ENCODE results near the gene SNHG17. TPM values are rescaled to one million over a fixed set of nuclear protein-coding genes. Genes with fewer than 3 reads are reported as not detected.
A peak's percentile ranks its signal among the peaks of the same experiment; 100 is the strongest.

The SNHG17 gene
- total and polyA plus RNA-seq, 2 of the 4 experiments (the other 2 are of a cell fraction), result 5.4 to 38.2 TPM

- no peak overlapping the region for H3K56ac ChIP-seq (ENCODE audit: extremely low read depth, insufficient read depth, low read length)
- H2AFZ ChIP-seq (replicated peaks; ENCODE audit: low read length, poor library complexity), result peak overlapping the region; percentile 9
- no peak overlapping the region for H3K4me2 ChIP-seq (ENCODE audit: low read depth, low read length)
- H3K27me3 ChIP-seq (ENCODE audit: control insufficient read depth, insufficient read depth, low read length), result peaks cover 1% of the 10 kb centered on the region; the same call in 1 of the 2 replicates
- H2BK15ac ChIP-seq (ENCODE audit: low read depth, low read length), result no peak overlapping the region
- WGBS, 2 experiments (ENCODE audit: extremely low coverage in 2 of 2, insufficient read length in 1 of 2), result no CpG with 5 or more reads among the region's 1 CpG
- CTCF ChIA-PET, result no interaction called here
- intact Hi-C loops (cut with micrococcal nuclease), result no loop called here
- no peak overlapping the region for H2BK120ac ChIP-seq (ENCODE audit: low read depth, low read length)
- H2BK5ac ChIP-seq (ENCODE audit: low read depth, low read length, poor library complexity, severe bottlenecking), result no peak overlapping the region
- no peak overlapping the region for H3K27ac ChIP-seq (ENCODE audit: insufficient read depth, low read length)
- no peak overlapping the region for H2BK20ac ChIP-seq (ENCODE audit: low read depth, low read length)
- in situ Hi-C loops (cut with MboI; ENCODE audit: low sequenced_read_pairs), result loop anchor here (10.0 to 25.0 kb wide), 2 partner anchors 64 to 266 kb away; partner anchors contain the start of gene ACTR5
- H3K4me1 ChIP-seq (ENCODE audit: control insufficient read depth, insufficient read depth, low read length), result peaks cover 2% of the 10 kb centered on the region
- peaks cover 19 to 29% of the 10 kb centered on the region in 2 experiments; a peak in 3 of 4 replicates for H3K79me1 ChIP-seq (ENCODE audit: low read depth in 1 of 2, low read length in 2 of 2)
- no peak overlapping the region for H3K18ac ChIP-seq (ENCODE audit: low read depth, low read length)
- no peak for DNase-seq
- no peak overlapping the region for H3K9ac ChIP-seq (ENCODE audit: low read depth, low read length)
- no peak overlapping the region for H4K91ac ChIP-seq (ENCODE audit: insufficient read depth, low read depth, low read length)
- no peak for ATAC-seq (ENCODE audit: low read depth)
- no peak overlapping the region for H2AK9ac ChIP-seq (replicated peaks; ENCODE audit: low read depth, low read length, poor library complexity)
- H4K20me1 ChIP-seq (ENCODE audit: insufficient read depth, low read length), result peaks cover 27% of the 10 kb centered on the region; the same call in 1 of the 2 replicates
- POLR2A ChIA-PET (ENCODE audit: unreplicated experiment), result no interaction called here
- no peak overlapping the region for H2AK5ac ChIP-seq (ENCODE audit: low read depth, low read length)
- no TSS peak for BruUV-seq (replicated peaks)
- no peak overlapping the region for H3K4me3 ChIP-seq (ENCODE audit: insufficient read depth, low read depth, low read length)
- H3K9me1 ChIP-seq (ENCODE audit: insufficient read depth, low read length), result no peaks in the 10 kb centered on the region; the same call in 1 of the 2 replicates
- no peaks in the 10 kb centered on the region for H3K9me3 ChIP-seq (ENCODE audit: control insufficient read depth, insufficient read depth, low read length)
- H4K5ac ChIP-seq (ENCODE audit: low read depth, low read length), result peak overlapping the region; percentile 59; the same call in 1 of the 2 replicates
- no peak overlapping the region for H3K14ac ChIP-seq (replicated peaks; ENCODE audit: low read depth, low read length)
- H4K8ac ChIP-seq (ENCODE audit: low read depth in 2 of 2, low read length in 2 of 2), result peak overlapping the region in 1 of 2 experiments; percentile 67; a peak in 1 of 4 replicates
- H3K23ac ChIP-seq (ENCODE audit: low read depth, low read length), result no peak overlapping the region
- no peaks in the 10 kb centered on the region for H3K36me3 ChIP-seq (ENCODE audit: control insufficient read depth, insufficient read depth, low read length)
- dilution Hi-C loops (cut with HindIII; ENCODE audit: low sequenced_read_pairs, unreplicated experiment), result no loop called here
- H3K4ac ChIP-seq (ENCODE audit: low read depth, low read length), result no peak overlapping the region
- TF ChIP-seq RFX5 (IDR thresholded peaks at IDR 0.05; ENCODE audit: low read depth, low read length) (no peak), SMC3 (IDR thresholded peaks at IDR 0.05; ENCODE audit: low read depth, low read length) (no peak), NFE2L2 (IDR thresholded peaks at IDR 0.05; ENCODE audit: low read depth, low read length) (no peak), MXI1 (IDR thresholded peaks at IDR 0.05; ENCODE audit: borderline replicate concordance, low read depth, low read length) (no peak)
- TF ChIP-seq, protein P1, sequence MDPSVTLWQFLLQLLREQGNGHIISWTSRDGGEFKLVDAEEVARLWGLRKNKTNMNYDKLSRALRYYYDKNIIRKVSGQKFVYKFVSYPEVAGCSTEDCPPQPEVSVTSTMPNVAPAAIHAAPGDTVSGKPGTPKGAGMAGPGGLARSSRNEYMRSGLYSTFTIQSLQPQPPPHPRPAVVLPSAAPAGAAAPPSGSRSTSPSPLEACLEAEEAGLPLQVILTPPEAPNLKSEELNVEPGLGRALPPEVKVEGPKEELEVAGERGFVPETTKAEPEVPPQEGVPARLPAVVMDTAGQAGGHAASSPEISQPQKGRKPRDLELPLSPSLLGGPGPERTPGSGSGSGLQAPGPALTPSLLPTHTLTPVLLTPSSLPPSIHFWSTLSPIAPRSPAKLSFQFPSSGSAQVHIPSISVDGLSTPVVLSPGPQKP (IDR thresholded peaks at IDR 0.05; ENCODE audit: borderline replicate concordance, low read depth, low read length), result no peak
Measured at GRCh38 chr20:38471245-38471644, 36.1 kb upstream of the SNHG17 start.
